Heart left ventricle (tissue), 13 donors: Measurements from ENCODE around the gene TNKS1BP1.

Source experiments
- CTCF ChIP-seq, 12 donors: fragments of 200-600 bp; sonication (generic) in 4 of 12; IDR thresholded peaks; one replicate each; pipeline versions ENCODE4 v1.5.0 to v1.8.0; 2018 to 2022; ENCODE audit warnings: antibody characterized with exemption in 12 of 12, mild to moderate bottlenecking in 5 of 12
- POLR2A ChIP-seq, 2 donors: fragments of 450-650 bp; IDR thresholded peaks; one replicate each; pipeline ENCODE4 v1.6.1; 2017; ENCODE audit warnings: antibody characterized with exemption in 2 of 2, mild to moderate bottlenecking in 2 of 2, moderate library complexity in 2 of 2
- donor health status: ischemic (EF 13 %, LVEDD 7.1; RV severe dilation, severe dysfunction).
- donor health status: DM: no; HTN: yes; CAD: no.
- donor health status: DM: no; HTN: no; CAD: no.
- donor health status: ischemic (EF 25% LVEDD 6.9; RV normal size, moderate dysfunction).
- donor health status: ischemic (EF 25% LVEDD 5.7; RV mildly dilated, moderate dysfunction).
- donor health status: ischemic (EF 35%, LVEDD 5.7; RV mildly dilated, moderate dysfunction).
- donor health status: nonischemic (EF 11% LVEDD 7.7; RV severe dilation, severe dysfunction).
- donor health status: DM: yes; HTN: yes; CAD: no.
- donor health status: PGD.
- donor health status: ischemic (EF 29% LVEDD 5.4; RV normal size, mild dysfunction).
- donor health status: nonischemic (EF 23%, LVEDD 6.1; RV moderate dilation, normal function).

GRCh38 chr11:57344826-57345225 is 20.1 kb upstream of the TNKS1BP1 start:
- TF ChIP-seq CTCF (IDR thresholded peaks at IDR 0.05) (no peak), POLR2A (IDR thresholded peaks at IDR 0.05) (no peak)
